WTC11 (cell line): ENCODE measurements around the gene MROH9. TPM values are rescaled to one million over a fixed set of nuclear protein-coding genes. Genes with fewer than 3 reads are reported as not detected.

Experiments
- ATAC-seq: fragments of 200-7000 bp; cut with Tn5 transposase; 2 replicates; pipeline ENCODE4 v1.10.0; 2021; ENCODE audit warnings: mild to moderate bottlenecking, moderate library complexity
- CTCF ChIA-PET: fragments of 300-600 bp; sonication (Branson Sonifier 250); formaldehyde crosslinking; loops from one replicate; lab custom pipeline; 2021; ENCODE audit warnings: antibody characterized with exemption; lab: Charles Lee
- POLR2A ChIA-PET: fragments of 350-600 bp; sonication (Branson Sonifier 250); formaldehyde crosslinking; loops from one replicate; lab custom pipeline; 2021; ENCODE audit warnings: antibody characterized with exemption; lab: Charles Lee
- DNase-seq: peaks from one replicate; pipeline ENCODE4 v3.0.0; 2021; ENCODE audit warnings: low spot score
- H3K27ac Mint-ChIP-seq: 2 replicates; pipeline ENCODE4 v1.8.0; 2021; ENCODE audit warnings: mixed read lengths
- H3K27me3 Mint-ChIP-seq: 2 replicates; pipeline ENCODE4 v1.8.0; 2021; ENCODE audit warnings: low read depth, mild to moderate bottlenecking, moderate library complexity, mixed read lengths
- H3K36me3 Mint-ChIP-seq: 2 replicates; pipeline ENCODE4 v1.8.0; 2021; ENCODE audit warnings: mixed read lengths
- H3K4me1 Mint-ChIP-seq: 2 replicates; pipeline ENCODE4 v1.8.0; 2022; ENCODE audit warnings: mixed read lengths
- H3K4me3 Mint-ChIP-seq: 2 replicates; pipeline ENCODE4 v1.8.0; 2021; ENCODE audit warnings: mild to moderate bottlenecking, moderate library complexity, mixed read lengths
- H3K9me3 Mint-ChIP-seq: 2 replicates; pipeline ENCODE4 v1.8.0; 2021; ENCODE audit warnings: mixed read lengths
- ESRRA ChIP-seq: sonication (generic); formaldehyde crosslinking; IDR thresholded peaks from 2 replicates; pipeline ENCODE4 v1.8.1; 2022; ENCODE audit warnings: mild to moderate bottlenecking, missing genetic modification reagents, borderline replicate concordance
- ETV6 ChIP-seq: sonication (generic); formaldehyde crosslinking; IDR thresholded peaks from 2 replicates; pipeline ENCODE4 v1.8.1; 2022; ENCODE audit warnings: mild to moderate bottlenecking, missing genetic modification reagents
- HMGA2 ChIP-seq: fragments of 250-450 bp; sonication (Bioruptor Pico); IDR thresholded peaks from 2 replicates; pipeline ENCODE4 v1.4.0; 2021; ENCODE audit warnings: mild to moderate bottlenecking, moderate library complexity
- KAT7 ChIP-seq: sonication (generic); formaldehyde crosslinking; IDR thresholded peaks from 2 replicates; pipeline ENCODE4 v1.8.1; 2023; ENCODE audit warnings: missing genetic modification reagents, mild to moderate bottlenecking, borderline replicate concordance
- MAX ChIP-seq: sonication (generic); formaldehyde crosslinking; IDR thresholded peaks from 2 replicates; pipeline ENCODE4 v1.8.0; 2022; ENCODE audit warnings: mild to moderate bottlenecking, missing genetic modification reagents
- MYBL2 ChIP-seq: sonication (generic); formaldehyde crosslinking; IDR thresholded peaks from 2 replicates; pipeline ENCODE4 v1.8.1; 2023; ENCODE audit warnings: mild to moderate bottlenecking, moderate library complexity, missing genetic modification reagents
- PRDM15 ChIP-seq: sonication (generic); formaldehyde crosslinking; IDR thresholded peaks from 2 replicates; pipeline ENCODE4 v1.8.0; 2022; ENCODE audit warnings: missing genetic modification reagents
- SOX15 ChIP-seq: fragments of 250-450 bp; sonication (Bioruptor Pico); IDR thresholded peaks from 2 replicates; pipeline ENCODE4 v1.9.0; 2021; ENCODE audit warnings: mild to moderate bottlenecking
- TEAD1 ChIP-seq: sonication (generic); formaldehyde crosslinking; IDR thresholded peaks from 2 replicates; pipeline ENCODE4 v1.8.0; 2022; ENCODE audit warnings: mild to moderate bottlenecking, missing genetic modification reagents
- TP53 ChIP-seq: sonication (generic); formaldehyde crosslinking; IDR thresholded peaks from 2 replicates; pipeline ENCODE4 v1.8.1; 2023; ENCODE audit warnings: mild to moderate bottlenecking, missing genetic modification reagents
- ZNF263 ChIP-seq: sonication (generic); formaldehyde crosslinking; IDR thresholded peaks from 2 replicates; pipeline ENCODE4 v1.8.1; 2022; ENCODE audit warnings: low read depth, mild to moderate bottlenecking, moderate library complexity, missing genetic modification reagents
- ZNF423 ChIP-seq: fragments of 250-450 bp; sonication (Bioruptor Pico); IDR thresholded peaks from 2 replicates; pipeline ENCODE4 v2.1.2; 2022; ENCODE audit warnings: mild to moderate bottlenecking, moderate library complexity
- ZNF512 ChIP-seq: sonication (generic); formaldehyde crosslinking; IDR thresholded peaks from 2 replicates; pipeline ENCODE4 v1.8.1; 2022; ENCODE audit warnings: missing genetic modification reagents, borderline replicate concordance
- ZNF532 ChIP-seq: fragments of 250-450 bp; sonication (Bioruptor Pico); IDR thresholded peaks from 2 replicates; pipeline ENCODE4 v1.9.0; 2021; ENCODE audit warnings: mild to moderate bottlenecking, borderline replicate concordance
- ZNF671 ChIP-seq: fragments of 250-450 bp; sonication (Bioruptor Pico); IDR thresholded peaks from 2 replicates; pipeline ENCODE4 v1.8.0; 2021; ENCODE audit warnings: mild to moderate bottlenecking
- total RNA-seq: library from RNA; stranded (reverse); gene quantifications from 3 replicates; pipeline ENCODE4 v1.2.3, GENCODE V29; 2021

Gene MROH9
- total RNA-seq, 1 experiment from 2014 or later: not detected

- Mint-ChIP-seq H3K36me3 (no peaks in the 10 kb centered on the region), H3K9me3 (no peaks in the 10 kb centered on the region), H3K4me3 (no peak overlapping the region), H3K4me1 (peaks cover 5% of the 10 kb centered on the region), H3K27me3 (no peaks in the 10 kb centered on the region), H3K27ac (no peak overlapping the region; the same call in 1 of the 2 replicates)
- ChIA-PET CTCF (interaction anchor here (0.9 to 2.4 kb wide), 15 partner anchors 11 to 278 kb away, joined by 3 to 45 read pairs (median 6); partner anchors contain the start of genes FMO2 and FMO4), POLR2A (no interaction called here)
- no peak for ATAC-seq
- no peak for TF ChIP-seq ZNF512 (CRISPR knock-in tag)
- no peak for DNase-seq
Observed at GRCh38 chr1:171081763-171082201, 146.4 kb downstream of the MROH9 start.

- no peak for ATAC-seq
- no peak overlapping the region for H3K27ac Mint-ChIP-seq
- TF ChIP-seq MAX (CRISPR knock-in tag) (no peak), MYBL2 (CRISPR knock-in tag) (no peak), TP53 (no peak), ZNF263 (no peak), ESRRA (CRISPR knock-in tag) (no peak), ETV6 (CRISPR knock-in tag) (no peak), SOX15 (no peak), ZNF423 (no peak), HMGA2 (no peak), KAT7 (no peak), PRDM15 (CRISPR knock-in tag) (no peak), ZNF671 (CRISPR knock-in tag) (no peak), TEAD1 (CRISPR knock-in tag) (no peak), ZNF532 (no peak)
- TF ChIP-seq, all 79 proteins: peak for 0
- Mint-ChIP-seq H3K4me1 (peaks cover 5% of the 10 kb centered on the region), H3K27me3 (no peaks in the 10 kb centered on the region), H3K36me3 (no peaks in the 10 kb centered on the region), H3K9me3 (0 out of 2 replicates have a peak, but pooled peaks cover 3% of the 10 kb centered on the region), H3K4me3 (no peak overlapping the region)
- ChIA-PET POLR2A (no interaction called here), CTCF (interaction anchor here (1.8 to 2.2 kb wide), 3 partner anchors 116 to 163 kb away, joined by 11 to 43 read pairs (median 13); no protein-coding TSS in a partner anchor)
- no peak for DNase-seq
Observed at GRCh38 chr1:171082606-171083005, 147.3 kb downstream of the MROH9 start.
